ENCODE results near the gene KMT5C. TPM values are rescaled to one million over a fixed set of nuclear protein-coding genes. Genes with fewer than 3 reads are reported as not detected.
A peak's percentile ranks its signal among the peaks of the same experiment; 100 is the strongest.

The KMT5C gene
- polyA plus RNA-seq, 3 donors, result 0.89 to 26.9 (median 1.5) TPM

- no peak overlapping the region for H2AFZ ChIP-seq (ENCODE audit: insufficient read depth, low read depth, low read length, poor library complexity, severe bottlenecking)
- H3K27ac Mint-ChIP-seq, result peak overlapping the region in 1 of 7 donors; percentile 38
- intact Hi-C loops (cut with micrococcal nuclease), result loop anchor here (5.0 to 10.0 kb wide), 5 partner anchors 37 to 155 kb away; partner anchors contain the start of genes KMT5C (in 2 of the 2), RPL28 (in 1 of the 2) and TMEM238 (in 1 of the 2)
- no peak for TF ChIP-seq CTCF (IDR thresholded peaks at IDR 0.05)
- no peak overlapping the region for H3K9ac ChIP-seq (ENCODE audit: insufficient read depth, low read length, poor library complexity, severe bottlenecking)
- no peaks in the 10 kb centered on the region for H3K27me3 ChIP-seq (ENCODE audit: control insufficient read depth in 2 of 2, insufficient read depth in 2 of 2, low read length in 2 of 2)
- no peak overlapping the region for H3K4me3 Mint-ChIP-seq
- peaks cover 9% of the 10 kb centered on the region for H3K4me1 Mint-ChIP-seq
- no peaks in the 10 kb centered on the region for H4K20me1 ChIP-seq (ENCODE audit: insufficient read depth, low read length)
- H3K79me2 ChIP-seq (ENCODE audit: insufficient read depth, low read length), result no peaks in the 10 kb centered on the region
- H3K9me3 Mint-ChIP-seq, result no peaks in the 10 kb centered on the region
- H3K4me2 ChIP-seq (replicated peaks; ENCODE audit: extremely low read depth, low read length, poor library complexity, severe bottlenecking), result no peak overlapping the region
- WGBS (ENCODE audit: insufficient coverage), result 83% methylated on average over 7 of the region's 10 CpGs
- H3K4me1 ChIP-seq (ENCODE audit: control insufficient read depth in 1 of 2, insufficient read depth in 2 of 2, low read length in 2 of 2), result peaks cover 10 to 12% of the 10 kb centered on the region in 2 donors
- peaks cover 0 to 13% (median 3%) of the 10 kb centered on the region in 3 donors for H3K27me3 Mint-ChIP-seq (ENCODE audit: low read depth in 3 of 3)
- DNase-seq, result no peak
- H3K36me3 Mint-ChIP-seq, result no peaks in the 10 kb centered on the region
- no peaks in the 10 kb centered on the region for H3K9me3 ChIP-seq (replicated peaks in 1 of 2; ENCODE audit: control insufficient read depth in 1 of 2, insufficient read depth in 1 of 2, low read length in 2 of 2)
- H3K4me3 ChIP-seq (replicated peaks in 1 of 3; ENCODE audit: low read depth in 2 of 3, low read length in 3 of 3), result no peak overlapping the region
- H3K36me3 ChIP-seq (replicated peaks in 1 of 2; ENCODE audit: control insufficient read depth in 1 of 2, insufficient read depth in 2 of 2, low read length in 2 of 2), result no peaks in the 10 kb centered on the region
- no peak overlapping the region for H3K27ac ChIP-seq (ENCODE audit: low read depth in 1 of 2, low read length in 2 of 2)
Observed at GRCh38 chr19:55299991-55300390, 39.7 kb upstream of the KMT5C start.

GRCh38 chr19:55300886-55301458 is 38.7 kb upstream of the KMT5C start:
- Histone ChIP-seq H3K27me3 (ENCODE audit: control insufficient read depth in 2 of 2, insufficient read depth in 2 of 2, low read length in 2 of 2) (no peaks in the 10 kb centered on the region), H3K79me2 (ENCODE audit: insufficient read depth, low read length) (no peaks in the 10 kb centered on the region), H3K4me1 (ENCODE audit: control insufficient read depth in 1 of 2, insufficient read depth in 2 of 2, low read length in 2 of 2) (peaks cover 10 to 12% of the 10 kb centered on the region in 2 donors), H3K9me3 (replicated peaks in 1 of 2; ENCODE audit: control insufficient read depth in 1 of 2, insufficient read depth in 1 of 2, low read length in 2 of 2) (no peaks in the 10 kb centered on the region), H2AFZ (ENCODE audit: insufficient read depth, low read depth, low read length, poor library complexity, severe bottlenecking) (peak overlapping the region; percentile 93), H3K27ac (ENCODE audit: low read depth in 1 of 2, low read length in 2 of 2) (no peak overlapping the region), H3K36me3 (replicated peaks in 1 of 2; ENCODE audit: control insufficient read depth in 1 of 2, insufficient read depth in 2 of 2, low read length in 2 of 2) (no peaks in the 10 kb centered on the region), H4K20me1 (ENCODE audit: insufficient read depth, low read length) (no peaks in the 10 kb centered on the region), H3K4me3 (replicated peaks in 1 of 3; ENCODE audit: low read depth in 2 of 3, low read length in 3 of 3) (peak overlapping the region in 1 of 3 experiments; percentile 65), H3K9ac (ENCODE audit: insufficient read depth, low read length, poor library complexity, severe bottlenecking) (no peak overlapping the region), H3K4me2 (replicated peaks; ENCODE audit: extremely low read depth, low read length, poor library complexity, severe bottlenecking) (peak overlapping the region; percentile 74)
- Mint-ChIP-seq H3K27ac (no peak overlapping the region), H3K27me3 (ENCODE audit: low read depth in 3 of 3) (peaks cover 0 to 13% (median 3%) of the 10 kb centered on the region in 3 donors), H3K36me3 (no peaks in the 10 kb centered on the region), H3K4me1 (peaks cover 13% of the 10 kb centered on the region), H3K9me3 (peaks cover 0 to 2% (median 0%) of the 10 kb centered on the region in 7 donors), H3K4me3 (peak overlapping the region in 1 of 2 donors; percentile 79)
- DNase-seq, result no peak
- no peak for TF ChIP-seq CTCF (IDR thresholded peaks at IDR 0.05)
- 97% methylated on average over 9 of the region's 15 CpGs for WGBS (ENCODE audit: insufficient coverage)
- intact Hi-C loops (cut with micrococcal nuclease), result loop anchor here (5.0 kb wide), 3 partner anchors 36 to 86 kb away; partner anchors contain the start of genes KMT5C (in 2 of the 2), RPL28 (in 1 of the 2) and TMEM238 (in 1 of the 2)
